ENCODE measurements around the gene CNIH3. TPM values are rescaled to one million over a fixed set of nuclear protein-coding genes. Genes with fewer than 3 reads are reported as not detected.

CNIH3 gene
- total RNA-seq, 4 donors from 2014 or later, result 1.9 to 7.0 (median 4.0) TPM

GRCh38 chr1:224670506-224670905 is 54.4 kb downstream of the CNIH3 start:
- intact Hi-C loops (cut with DNase I), result no loop called here
- WGBS, 2 donors, result 78 to 82% methylated on average over 1 of the region's 1 CpG

GRCh38 chr1:224671076-224671475 is 55.0 kb downstream of the CNIH3 start:
- H3K27me3 ChIP-seq, result no peaks in the 10 kb centered on the region
- no peak overlapping the region for H3K4me3 ChIP-seq (replicated peaks in 1 of 3)
- H3K27ac ChIP-seq, result no peak overlapping the region
- H3K36me3 ChIP-seq, result no peaks in the 10 kb centered on the region
- DNase-seq, result no peak
- 64% methylated on average over 1 of the region's 1 CpG for WGBS, 2 donors
- H3K4me1 ChIP-seq, result no peaks in the 10 kb centered on the region
- intact Hi-C loops (cut with DNase I), result no loop called here
- no peak for TF ChIP-seq CTCF (IDR thresholded peaks at IDR 0.05)
- no peak for TF ChIP-seq POLR2A (IDR thresholded peaks at IDR 0.05)
- no peaks in the 10 kb centered on the region for H3K9me3 ChIP-seq

More at GRCh38 chr1:224670506-224670905, 54.4 kb downstream of the CNIH3 start:
- DNase-seq, result no peak
- Histone ChIP-seq H3K9me3 (no peaks in the 10 kb centered on the region), H3K27ac (no peak overlapping the region), H3K27me3 (no peaks in the 10 kb centered on the region), H3K4me3 (replicated peaks in 1 of 3) (no peak overlapping the region), H3K36me3 (no peaks in the 10 kb centered on the region), H3K4me1 (no peaks in the 10 kb centered on the region)
- no peak for TF ChIP-seq POLR2A (IDR thresholded peaks at IDR 0.05)
- TF ChIP-seq CTCF (IDR thresholded peaks at IDR 0.05), result no peak

GRCh38 chr1:224673141-224673540 is 57.0 kb downstream of the CNIH3 start:
- H3K36me3 ChIP-seq, result no peaks in the 10 kb centered on the region
- no peaks in the 10 kb centered on the region for H3K9me3 ChIP-seq
- TF ChIP-seq POLR2A (IDR thresholded peaks at IDR 0.05) (no peak), CTCF (IDR thresholded peaks at IDR 0.05) (no peak)
- intact Hi-C loops (cut with DNase I), result no loop called here
- no peak overlapping the region for H3K27ac ChIP-seq
- DNase-seq, result no peak
- H3K4me3 ChIP-seq (replicated peaks in 1 of 3), result no peak overlapping the region
- H3K4me1 ChIP-seq, result no peaks in the 10 kb centered on the region
- no peaks in the 10 kb centered on the region for H3K27me3 ChIP-seq
- WGBS, 2 donors, result 65 to 84% methylated on average over 4 of the region's 4 CpGs

GRCh38 chr1:224675590-224675989 is 59.5 kb downstream of the CNIH3 start:
- H3K27me3 ChIP-seq, result no peaks in the 10 kb centered on the region
- no peaks in the 10 kb centered on the region for H3K36me3 ChIP-seq
- H3K4me1 ChIP-seq, result no peaks in the 10 kb centered on the region
- intact Hi-C loops (cut with DNase I), result no loop called here
- DNase-seq, result no peak
- no peak overlapping the region for H3K27ac ChIP-seq
- TF ChIP-seq CTCF (IDR thresholded peaks at IDR 0.05) (no peak), POLR2A (IDR thresholded peaks at IDR 0.05) (no peak)
- WGBS, 2 donors, result 86 to 87% methylated on average over 2 of the region's 2 CpGs
- no peak overlapping the region for H3K4me3 ChIP-seq (replicated peaks in 1 of 3)
- no peaks in the 10 kb centered on the region for H3K9me3 ChIP-seq

- WGBS, 2 donors, result 75% methylated on average over 5 of the region's 5 CpGs
- no peak for DNase-seq
- no peaks in the 10 kb centered on the region for H3K9me3 ChIP-seq
- intact Hi-C loops (cut with DNase I), result no loop called here
- H3K36me3 ChIP-seq, result no peaks in the 10 kb centered on the region
- H3K27ac ChIP-seq, result no peak overlapping the region
- H3K4me3 ChIP-seq (replicated peaks in 1 of 3), result no peak overlapping the region
- TF ChIP-seq CTCF (IDR thresholded peaks at IDR 0.05) (no peak), POLR2A (IDR thresholded peaks at IDR 0.05) (no peak)
- no peaks in the 10 kb centered on the region for H3K27me3 ChIP-seq
- peaks cover 0 to under 1% of the 10 kb centered on the region in 2 donors for H3K4me1 ChIP-seq
Observed at GRCh38 chr1:224676551-224676950, 60.4 kb downstream of the CNIH3 start.
